ENCODE data around the gene FBXL2. TPM values are rescaled to one million over a fixed set of nuclear protein-coding genes. Genes with fewer than 3 reads are reported as not detected.

Gene FBXL2
- total RNA-seq, 2 experiments from 2014 or later = 0.06 TPM; not detected in 1

- Histone ChIP-seq H2AFZ (ENCODE audit: low read length) (no peak overlapping the region), H3K9me3 (ENCODE audit: low read length) (no peaks in the 10 kb centered on the region), H3K4me2 (ENCODE audit: low read length) (no peak overlapping the region), H3K27ac (ENCODE audit: low read depth, low read length, poor library complexity, severe bottlenecking) (no peak overlapping the region), H3K79me2 (ENCODE audit: insufficient read depth, low read depth, low read length) (no peaks in the 10 kb centered on the region), H3K9me2 (ENCODE audit: insufficient read depth, low read length) (no peaks in the 10 kb centered on the region; the same call in 1 of the 2 replicates), H3K4me1 (ENCODE audit: insufficient read depth, low read length, poor library complexity, severe bottlenecking) (no peaks in the 10 kb centered on the region), H3K36me3 (ENCODE audit: insufficient read depth, low read length) (no peaks in the 10 kb centered on the region), H4K20me1 (ENCODE audit: insufficient read depth, low read length) (no peaks in the 10 kb centered on the region), H3K4me3 (ENCODE audit: low read depth, low read length, poor library complexity, severe bottlenecking) (no peak overlapping the region)
- POLR2A ChIA-PET = no interaction called here
- no peak for TF ChIP-seq CTCF (conservative IDR thresholded peaks at IDR 0.05; ENCODE audit: low read length)
- TF ChIP-seq EZH2phosphoT487 (IDR thresholded peaks at IDR 0.05; ENCODE audit: borderline replicate concordance, low read depth, low read length) = no peak
- no peak for DNase-seq (ENCODE audit: low spot score)
- CTCF ChIA-PET (ENCODE audit: unreplicated experiment) = no interaction called here
- no TSS peak for BruUV-seq (replicated peaks)
- intact Hi-C loops (cut with micrococcal nuclease; ENCODE audit: unreplicated experiment) = no loop called here
Observed at GRCh38 chr3:33313331-33313730, 36.1 kb downstream of the FBXL2 start.

GRCh38 chr3:33314993-33315392 is 37.8 kb downstream of the FBXL2 start:
- no peak overlapping the region for H3K27ac ChIP-seq (ENCODE audit: low read depth, low read length, poor library complexity, severe bottlenecking)
- TF ChIP-seq EZH2phosphoT487 (IDR thresholded peaks at IDR 0.05; ENCODE audit: borderline replicate concordance, low read depth, low read length) = no peak
- TF ChIP-seq CTCF (conservative IDR thresholded peaks at IDR 0.05; ENCODE audit: low read length) = no peak
- H2AFZ ChIP-seq (ENCODE audit: low read length) = no peak overlapping the region
- no peaks in the 10 kb centered on the region for H3K9me3 ChIP-seq (ENCODE audit: low read length)
- ChIA-PET POLR2A (interaction anchor here (0.6 kb wide), 1 partner anchor 127 kb away, joined by 3 read pairs; no protein-coding TSS in a partner anchor), CTCF (ENCODE audit: unreplicated experiment) (no interaction called here)
- no TSS peak for BruUV-seq (replicated peaks)
- no peak overlapping the region for H3K4me2 ChIP-seq (ENCODE audit: low read length)
- no peaks in the 10 kb centered on the region for H4K20me1 ChIP-seq (ENCODE audit: insufficient read depth, low read length)
- DNase-seq (ENCODE audit: low spot score) = no peak
- H3K79me2 ChIP-seq (ENCODE audit: insufficient read depth, low read depth, low read length) = no peaks in the 10 kb centered on the region
- intact Hi-C loops (cut with micrococcal nuclease; ENCODE audit: unreplicated experiment) = no loop called here
- H3K4me1 ChIP-seq (ENCODE audit: insufficient read depth, low read length, poor library complexity, severe bottlenecking) = no peaks in the 10 kb centered on the region
- H3K9me2 ChIP-seq (ENCODE audit: insufficient read depth, low read length) = no peaks in the 10 kb centered on the region; the same call in 1 of the 2 replicates
- no peak overlapping the region for H3K4me3 ChIP-seq (ENCODE audit: low read depth, low read length, poor library complexity, severe bottlenecking)
- no peaks in the 10 kb centered on the region for H3K36me3 ChIP-seq (ENCODE audit: insufficient read depth, low read length)

- no peaks in the 10 kb centered on the region for H3K36me3 ChIP-seq (ENCODE audit: insufficient read depth, low read length)
- TF ChIP-seq CTCF (conservative IDR thresholded peaks at IDR 0.05; ENCODE audit: low read length) (no peak), EZH2phosphoT487 (IDR thresholded peaks at IDR 0.05; ENCODE audit: borderline replicate concordance, low read depth, low read length) (no peak)
- H2AFZ ChIP-seq (ENCODE audit: low read length) = no peak overlapping the region
- H3K9me3 ChIP-seq (ENCODE audit: low read length) = no peaks in the 10 kb centered on the region
- H3K4me2 ChIP-seq (ENCODE audit: low read length) = no peak overlapping the region
- BruUV-seq (replicated peaks) = no TSS peak
- H3K4me1 ChIP-seq (ENCODE audit: insufficient read depth, low read length, poor library complexity, severe bottlenecking) = no peaks in the 10 kb centered on the region
- H3K79me2 ChIP-seq (ENCODE audit: insufficient read depth, low read depth, low read length) = no peaks in the 10 kb centered on the region
- ChIA-PET POLR2A (no interaction called here), CTCF (ENCODE audit: unreplicated experiment) (no interaction called here)
- H4K20me1 ChIP-seq (ENCODE audit: insufficient read depth, low read length) = no peaks in the 10 kb centered on the region
- no peaks in the 10 kb centered on the region; the same call in 1 of the 2 replicates for H3K9me2 ChIP-seq (ENCODE audit: insufficient read depth, low read length)
- no peak for DNase-seq (ENCODE audit: low spot score)
- intact Hi-C loops (cut with micrococcal nuclease; ENCODE audit: unreplicated experiment) = no loop called here
- H3K4me3 ChIP-seq (ENCODE audit: low read depth, low read length, poor library complexity, severe bottlenecking) = no peak overlapping the region
- H3K27ac ChIP-seq (ENCODE audit: low read depth, low read length, poor library complexity, severe bottlenecking) = no peak overlapping the region
Observed at GRCh38 chr3:33315826-33316225, 38.6 kb downstream of the FBXL2 start.

Measured in OCI-LY7 (cell line).